Right renal pelvis (tissue), 4 donors: ENCODE results near the gene PDE1C. TPM values are rescaled to one million over a fixed set of nuclear protein-coding genes. Genes with fewer than 3 reads are reported as not detected.

ENCODE experiments used
- DNase-seq, 4 donors: peaks; one replicate each; pipeline ENCODE4 v3.0.0-alpha.2; 2013; ENCODE audit warnings: low read depth in 4 of 4, low spot score in 3 of 4, missing footprints in 1 of 4
- polyA plus RNA-seq, 4 donors: library from polyadenylated mRNA; unstranded; fragments of 120-200 nt; gene quantifications; one replicate each; pipeline ENCODE4 v1.2.1, GENCODE V29; 2013; ENCODE audit not compliant: insufficient read length in 4 of 4

PDE1C gene
- polyA plus RNA-seq, 4 donors: 3.2 to 4.6 (median 4.3) TPM

DNA sequence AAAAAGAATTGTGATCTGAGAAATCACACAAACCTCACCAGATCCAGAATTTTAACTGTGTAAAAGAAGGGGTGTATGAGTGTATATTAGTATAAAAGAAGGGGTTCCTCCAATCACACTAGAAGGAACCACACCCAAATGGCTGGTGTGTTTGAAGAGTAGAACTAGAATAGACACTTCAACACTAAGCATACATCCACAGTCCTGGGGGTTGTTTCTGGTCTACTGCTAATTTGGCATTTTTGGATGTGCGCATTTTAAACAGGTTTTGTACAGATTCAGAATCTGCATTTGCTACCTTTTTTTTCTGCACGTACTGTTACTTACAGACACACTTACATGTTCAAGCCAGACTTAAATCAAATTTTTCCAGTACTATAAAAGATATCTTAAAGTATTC is 64.6 kb downstream of the PDE1C start:
- DNase-seq: no peak

- DNase-seq: no peak
Measured at GRCh38 chr7:32001948-32002347, 68.3 kb downstream of the PDE1C start.

DNA sequence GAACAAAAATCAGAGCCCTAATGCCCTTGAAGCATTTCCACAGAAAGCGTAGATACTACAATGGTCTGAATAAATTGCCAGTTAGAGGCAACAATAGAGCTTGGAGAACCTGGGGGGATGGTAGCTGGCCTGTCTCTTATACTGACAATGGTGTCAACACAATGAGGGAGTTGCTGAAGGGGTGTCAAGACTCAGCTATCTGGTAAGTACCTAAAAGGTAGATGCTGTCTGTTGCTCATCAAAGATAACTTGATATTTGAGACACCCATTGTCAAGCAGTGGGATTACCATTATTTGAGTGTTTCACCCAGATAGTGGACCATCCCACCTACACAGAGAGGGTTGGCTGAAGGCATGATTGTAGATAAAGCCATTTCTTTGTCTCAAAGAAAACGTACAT is 72.8 kb downstream of the PDE1C start:
- DNase-seq: no peak

DNA sequence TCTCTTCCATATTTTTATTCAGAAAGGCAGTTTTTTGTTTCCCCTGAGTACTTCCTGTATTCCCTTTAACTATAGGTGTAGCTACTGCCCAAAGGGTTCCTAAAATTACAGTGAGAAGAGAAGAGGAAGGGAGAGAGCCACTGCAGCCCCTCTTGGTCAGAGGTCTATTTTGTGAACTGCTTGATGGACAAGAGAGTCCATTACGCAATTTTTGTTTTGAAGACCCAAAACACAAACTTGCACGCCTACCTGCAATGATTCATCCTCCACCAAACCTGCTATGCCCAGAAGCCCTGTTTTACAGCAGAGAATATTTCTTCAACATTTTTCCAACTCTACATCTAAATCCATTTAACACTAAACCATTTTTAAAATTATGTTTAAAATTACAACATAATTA is 75.1 kb downstream of the PDE1C start:
- DNase-seq: no peak

- DNase-seq: no peak
Measured at GRCh38 chr7:31991846-31992245, 78.4 kb downstream of the PDE1C start.

- no peak for DNase-seq
Measured at GRCh38 chr7:31991406-31991805, 78.8 kb downstream of the PDE1C start.

DNA sequence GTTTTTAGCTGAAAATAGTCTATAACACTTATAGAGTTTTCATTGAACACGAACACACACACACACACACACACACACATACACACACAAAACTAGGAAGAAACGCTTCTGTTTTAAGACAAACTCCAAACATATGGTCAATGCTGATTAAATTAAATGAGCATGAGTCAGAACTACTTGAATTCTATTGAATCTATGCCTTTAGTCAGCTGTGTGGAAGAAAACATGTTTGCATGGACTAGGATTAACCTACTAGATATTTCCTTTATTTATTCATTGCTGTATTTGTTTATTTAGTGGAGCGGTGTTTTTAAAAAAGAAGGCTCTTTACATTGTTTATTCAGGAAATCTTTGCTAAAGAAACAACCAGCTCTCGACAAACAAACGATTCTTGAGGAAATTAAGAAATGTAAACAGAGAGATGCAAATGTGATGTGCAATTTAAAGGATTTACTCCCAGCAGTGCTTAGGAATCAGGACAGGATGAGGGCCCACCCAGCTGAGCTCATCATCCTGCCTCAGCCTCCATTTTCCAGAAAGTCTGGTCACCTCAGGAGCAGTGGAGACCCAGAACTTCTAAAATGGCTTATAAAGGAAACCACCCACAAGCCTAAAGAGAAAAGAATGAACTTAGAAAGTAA is 83.2 kb downstream of the PDE1C start:
- no peak for DNase-seq

GRCh38 chr7:31982962-31983361 is 87.2 kb downstream of the PDE1C start:
- DNase-seq: no peak

DNA sequence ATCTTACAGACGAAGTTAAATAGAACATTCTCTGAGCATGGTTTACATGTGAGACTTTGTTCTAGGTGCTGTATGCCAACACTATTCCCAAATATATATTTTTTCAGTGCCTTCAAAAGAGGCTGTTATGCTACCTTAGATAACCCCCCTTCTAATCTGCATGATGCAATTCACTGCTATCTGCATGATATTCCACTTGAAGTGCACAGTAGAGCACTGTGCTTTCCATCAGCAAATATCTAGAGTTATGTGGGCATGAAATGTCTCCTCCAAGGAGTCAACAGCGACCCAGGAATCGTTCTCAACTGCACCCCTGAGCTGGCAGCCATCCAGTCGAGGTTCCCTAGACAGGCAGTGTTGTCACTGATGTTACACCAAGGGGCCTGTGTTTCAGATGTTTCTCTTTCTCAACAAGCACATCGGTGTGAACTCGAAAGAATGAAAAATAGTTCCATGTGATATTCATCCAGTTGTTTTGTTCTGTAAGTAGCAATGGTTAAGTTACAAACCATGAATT is 88.3 kb downstream of the PDE1C start:
- no peak for DNase-seq

GRCh38 chr7:31979690-31980330 is 90.4 kb downstream of the PDE1C start:
- no peak for DNase-seq

- DNase-seq: no peak
Measured at GRCh38 chr7:31975546-31975945, 94.7 kb downstream of the PDE1C start.

DNA sequence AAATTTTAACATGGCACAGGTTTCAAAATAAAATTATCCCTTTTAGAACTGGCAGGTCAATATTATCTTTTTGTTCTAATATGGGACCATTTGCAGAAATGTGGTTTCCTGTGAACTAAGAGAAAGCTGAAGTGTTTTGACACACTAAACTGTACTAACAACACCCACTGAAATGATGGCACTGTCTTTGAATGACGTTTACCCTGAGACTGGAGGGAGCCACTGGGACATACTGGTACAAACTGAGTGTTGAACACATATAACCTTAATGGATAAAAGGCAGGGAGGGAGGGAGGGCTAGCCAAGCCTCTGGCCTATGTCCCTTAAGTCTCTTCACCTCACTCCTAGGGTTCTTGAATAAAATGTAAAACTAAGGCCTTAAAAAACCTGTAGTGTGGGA is 95.9 kb downstream of the PDE1C start:
- no peak for DNase-seq

GRCh38 chr7:31971049-31971667 is 99.0 kb downstream of the PDE1C start:
- no peak for DNase-seq

- DNase-seq: no peak
Measured at GRCh38 chr7:31970501-31970900, 99.7 kb downstream of the PDE1C start.

DNA sequence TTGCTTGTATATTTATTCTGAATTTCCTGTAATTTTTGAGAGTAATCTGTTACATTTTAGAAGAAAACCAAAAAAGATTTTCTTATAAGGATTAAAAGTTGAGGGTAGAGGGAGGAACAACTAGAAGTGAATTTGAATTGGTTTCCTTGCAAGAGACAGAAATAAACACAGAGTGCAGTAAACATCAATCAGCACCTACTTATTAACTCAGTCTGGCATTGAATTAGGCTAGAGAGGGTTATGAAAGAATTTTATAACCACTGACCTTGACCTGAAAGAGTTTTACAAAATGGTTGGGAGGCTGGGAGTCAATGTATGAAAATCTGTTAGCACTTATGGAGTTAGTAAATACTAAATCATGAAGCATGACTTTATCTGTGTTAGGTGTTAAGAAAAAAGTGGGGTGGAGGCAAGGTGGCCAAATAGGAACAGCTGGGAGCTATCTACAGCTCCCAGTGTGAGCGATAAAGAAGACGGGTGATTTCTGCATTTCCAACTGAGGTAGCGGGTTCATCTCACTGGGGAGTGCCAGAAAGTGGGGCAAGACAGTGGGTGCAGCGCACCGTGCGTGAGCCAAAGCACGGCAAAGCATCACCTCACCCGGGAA is 106.5 kb downstream of the PDE1C start:
- DNase-seq: no peak

DNA sequence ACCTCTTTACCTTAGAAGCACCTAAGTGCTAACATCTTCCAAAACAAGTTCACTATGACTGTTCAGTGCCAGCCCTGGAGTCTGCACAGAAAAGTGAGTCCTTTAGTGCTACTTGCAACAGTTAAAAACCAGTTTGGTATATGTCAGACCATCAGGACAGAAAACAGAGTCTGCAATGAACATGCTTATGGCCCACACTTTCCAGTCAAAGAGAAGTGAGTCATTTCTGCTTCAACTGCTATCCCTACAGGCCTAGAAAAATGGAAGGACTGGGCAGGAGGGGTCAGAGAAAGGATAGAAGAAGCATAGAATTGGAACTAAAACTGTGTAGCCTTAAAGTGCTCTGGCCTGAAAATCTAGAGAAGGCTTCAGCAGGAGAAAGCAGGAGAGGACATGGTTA is 108.0 kb downstream of the PDE1C start:
- DNase-seq: no peak

DNA sequence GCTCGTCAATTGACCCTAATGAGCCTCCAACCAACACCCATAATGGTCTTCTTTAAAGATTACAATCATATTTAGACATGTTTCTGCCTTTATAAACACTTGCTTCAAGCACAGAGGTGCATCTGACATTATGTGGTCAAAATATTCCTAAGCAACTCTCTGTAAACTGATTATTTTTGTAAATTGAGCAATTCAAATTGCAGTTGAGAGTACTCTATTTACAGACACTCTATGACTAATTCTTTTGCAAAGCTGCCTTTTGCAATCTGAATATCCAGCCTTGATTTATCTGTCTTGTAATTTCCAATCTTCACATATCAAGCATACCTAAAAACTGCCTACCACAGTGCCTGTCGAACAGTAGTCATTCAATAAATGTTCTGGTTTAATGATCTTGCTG is 112.0 kb downstream of the PDE1C start:
- DNase-seq: no peak

GRCh38 chr7:31957756-31958155 is 112.5 kb downstream of the PDE1C start:
- no peak for DNase-seq

DNA sequence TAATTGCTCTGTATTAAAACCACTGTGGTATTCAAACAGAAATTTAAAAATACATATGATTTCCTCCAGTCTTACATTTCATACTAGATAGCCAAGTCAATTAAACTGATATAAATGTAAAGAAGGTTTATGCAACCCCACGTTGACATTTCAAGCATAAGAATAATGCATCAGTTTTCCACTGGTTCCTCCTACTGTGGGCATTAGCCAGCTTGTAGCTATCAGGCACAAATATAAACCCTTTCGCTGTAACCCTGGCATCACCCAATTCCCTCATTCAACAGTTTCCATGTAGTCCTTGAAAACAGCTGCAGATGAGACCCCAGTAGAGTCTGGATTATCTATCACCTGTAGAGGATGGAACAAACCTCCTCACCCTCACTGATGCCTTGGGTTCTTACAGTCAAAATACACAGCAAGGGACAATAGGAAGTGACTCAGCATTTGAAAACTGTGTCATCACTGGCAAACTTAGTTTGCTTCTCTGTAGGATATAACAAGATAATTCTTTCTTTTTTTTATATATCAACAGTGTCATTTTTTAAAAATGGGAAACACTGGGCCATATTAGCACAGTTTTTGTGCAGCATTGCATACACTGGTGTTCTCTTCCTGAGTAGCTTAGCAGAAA is 113.0 kb downstream of the PDE1C start:
- no peak for DNase-seq

GRCh38 chr7:31955641-31956040 is 114.6 kb downstream of the PDE1C start:
- no peak for DNase-seq

DNA sequence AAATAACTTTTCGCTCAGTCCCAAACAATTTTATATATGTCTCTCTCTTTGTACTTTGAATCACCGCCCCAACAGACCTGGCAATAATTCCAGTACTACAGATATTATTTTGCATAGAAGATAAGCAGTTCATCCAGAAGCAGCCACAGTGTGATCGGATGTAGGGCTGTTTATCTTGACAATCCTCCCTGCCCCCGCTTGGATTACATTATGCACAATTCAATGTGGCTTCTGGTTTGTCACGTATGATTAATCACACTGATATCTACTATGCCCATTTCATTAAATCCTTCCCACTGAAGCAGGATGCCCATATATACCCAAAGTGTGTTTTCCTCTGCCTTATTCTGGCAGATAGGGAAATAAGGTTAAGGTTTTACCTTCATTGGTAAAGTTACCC is 115.2 kb downstream of the PDE1C start:
- DNase-seq: no peak
